Erythroblast (primary cell): ENCODE results near the gene CSMD2.

ENCODE experiments used
- GATA1 ChIP-seq: IDR thresholded peaks from 2 replicates; pipeline ENCODE4 v1.6.1; 2011; ENCODE audit warnings: low read depth, mild to moderate bottlenecking, control low read depth, low read length, moderate library complexity
- POLR2A ChIP-seq: IDR thresholded peaks from 2 replicates; pipeline ENCODE4 v1.6.1; 2011; ENCODE audit warnings: mild to moderate bottlenecking, low read length

DNA sequence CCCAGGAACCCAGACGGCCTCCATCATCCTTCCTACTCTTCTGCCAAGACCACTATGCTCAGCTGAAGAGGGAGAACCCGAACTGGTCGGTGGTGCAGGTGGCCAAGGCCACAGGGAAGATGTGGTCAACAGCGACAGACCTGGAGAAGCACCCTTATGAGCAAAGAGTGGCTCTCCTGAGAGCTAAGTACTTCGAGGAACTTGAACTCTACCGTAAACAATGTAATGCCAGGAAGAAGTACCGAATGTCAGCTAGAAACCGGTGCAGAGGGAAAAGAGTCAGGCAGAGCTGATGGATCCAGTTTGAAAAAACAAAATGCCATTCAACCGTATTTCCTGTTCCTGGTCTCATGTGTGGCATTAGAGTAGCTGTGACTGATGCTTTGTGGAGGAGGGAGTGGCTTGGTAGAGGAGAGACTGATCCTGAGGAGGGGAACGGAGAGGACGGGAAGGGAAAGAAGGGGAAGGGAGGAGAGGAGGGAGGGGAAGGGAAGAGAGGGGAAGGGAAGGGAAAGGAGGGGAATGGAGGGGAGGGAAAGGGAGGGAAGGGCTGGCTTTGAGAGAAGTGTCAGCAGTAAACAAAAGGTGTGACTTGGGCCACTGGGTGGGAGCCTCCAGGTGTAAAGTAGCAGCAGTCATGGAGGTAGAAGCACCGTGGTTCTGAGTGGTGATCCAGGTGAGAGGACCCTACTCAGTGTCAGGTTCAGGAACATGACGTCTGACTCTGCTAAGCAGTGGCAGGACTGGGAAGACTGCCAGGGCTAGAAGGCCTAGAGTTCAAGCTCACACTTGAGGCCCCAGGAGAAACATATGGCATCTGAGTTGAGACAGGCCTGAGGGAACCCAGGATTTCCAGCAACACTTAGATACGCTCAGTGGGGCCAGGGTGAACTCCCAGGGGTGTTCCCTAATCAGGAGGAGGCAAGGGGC, 300.3 kb downstream of the CSMD2 start:
- TF ChIP-seq POLR2A = no peak
- no peak for TF ChIP-seq GATA1
